Measurements from ENCODE around the gene RUSF1.

- no peak for TF ChIP-seq GATA2 (IDR thresholded peaks at IDR 0.05; ENCODE audit: low read depth, low read length)
- TF ChIP-seq GATA3 (IDR thresholded peaks at IDR 0.05; ENCODE audit: low read depth, low read length): no peak
These were observed 618 bp downstream of the RUSF1 start for GRCh38 chr16:31507617-31507928.
